Body of pancreas (tissue), 4 donors: ENCODE results near the gene CAMK1D. TPM values are rescaled to one million over a fixed set of nuclear protein-coding genes. Genes with fewer than 3 reads are reported as not detected.

Source experiments
- ATAC-seq: fragments of 150-250 bp; one replicate; pipeline ENCODE4 v1.9.1; 2016
- DNase-seq, 4 donors: peaks; one replicate each; pipeline ENCODE4 v3.0.0-alpha.2; 2019
- H3K27ac ChIP-seq, 4 donors: fragments of 200-600 bp; sonication (generic); 1 replicate in 3 of 4; 2 replicates in 1 of 4; pipeline versions ENCODE4 v1.5.1 to v1.6.1; 2016 to 2019; ENCODE audit warnings: mild to moderate bottlenecking in 1 of 4, mixed read lengths in 1 of 4, moderate library complexity in 1 of 4
- H3K27me3 ChIP-seq, 2 donors: fragments of 200-600 bp; sonication (generic); one replicate each; pipeline ENCODE4 v1.6.0; 2016; ENCODE audit warnings: mild to moderate bottlenecking in 1 of 2
- H3K36me3 ChIP-seq, 2 donors: fragments of 200-600 bp; sonication (generic); replicated peaks in 1 of 2; 2 replicates each; pipeline ENCODE4 v1.5.1; 2016; ENCODE audit warnings: low read depth in 2 of 2; ENCODE audit not compliant: insufficient read depth in 1 of 2
- H3K4me1 ChIP-seq: fragments of 200-600 bp; sonication (generic); one replicate; pipeline ENCODE4 v1.6.0; 2016
- H3K4me3 ChIP-seq, 2 donors: fragments of 200-600 bp; sonication (generic); 1 replicate in 1 of 2; 2 replicates in 1 of 2; pipeline ENCODE4 v1.5.1; 2016 to 2019
- H3K9me3 ChIP-seq, 3 donors: fragments of 200-600 bp; sonication (generic); 1 replicate in 2 of 3; 2 replicates in 1 of 3; pipeline ENCODE4 v1.5.1; 2016
- CTCF ChIP-seq, 7 experiments: fragments of 450-650 bp in 4 of 7; fragments of 200-600 bp in 3 of 7; sonication (generic) in 3 of 7; IDR thresholded peaks; one replicate each; pipeline ENCODE4 v1.5.1; 2016 to 2019; ENCODE audit warnings: antibody characterized with exemption in 7 of 7
- POLR2A ChIP-seq, 3 donors: fragments of 450-650 bp; IDR thresholded peaks; one replicate each; pipeline ENCODE4 v1.6.1; 2016; ENCODE audit warnings: antibody characterized with exemption in 3 of 3, mild to moderate bottlenecking in 2 of 3
- WGBS, 2 donors: methylation state at CpG; one replicate each; pipeline ENCODE4 v1.1.5; 2017; 5-methylcytosine and 5-hydroxymethylcytosine counted together
- intact Hi-C: fragments of 100-400 bp; cut with DNase I; formaldehyde crosslinking; loops from one replicate; pipeline ENCODE4 v1.15.1; 2023
- total RNA-seq, 2 donors: library from RNA; depleted of rRNA; stranded (reverse); fragments of >200 nt; gene quantifications; one replicate each; pipeline ENCODE4 v1.1.0, GENCODE V29; 2016

Gene CAMK1D
- total RNA-seq, 2 donors from 2014 or later: 12.5 to 14.2 TPM

DNA sequence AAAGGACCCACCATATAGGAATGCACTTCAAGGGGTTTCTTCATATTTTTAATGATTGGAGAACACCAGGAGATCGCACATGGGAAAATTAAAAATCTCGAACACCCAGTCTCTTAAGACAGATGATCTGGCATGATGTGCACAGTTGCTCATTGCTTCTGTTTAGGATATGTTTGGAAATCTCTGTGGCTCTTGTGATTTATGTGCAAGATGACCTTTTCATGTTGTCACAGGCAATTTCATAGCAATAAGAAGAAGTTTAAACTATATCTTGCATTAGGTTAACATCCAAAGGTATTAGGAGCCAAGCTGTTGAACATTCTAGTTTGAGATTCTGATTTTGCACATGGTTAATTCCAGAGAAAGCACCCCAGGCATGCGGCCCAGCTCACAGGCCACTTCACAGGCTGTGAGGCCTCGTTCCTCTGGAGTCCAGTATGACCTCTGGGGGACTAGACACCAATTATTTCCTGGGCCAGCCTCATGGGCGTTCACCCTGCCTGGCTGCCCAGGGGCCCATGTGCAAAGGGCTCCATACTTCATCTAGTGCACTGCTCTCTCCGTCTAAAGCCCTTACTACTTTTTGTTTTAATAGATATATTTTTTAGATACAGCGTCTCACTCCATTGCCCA, 28.4 kb downstream of the CAMK1D start:
- no peak overlapping the region for H3K27ac ChIP-seq
- ATAC-seq: no peak
- WGBS, 2 donors: 80 to 88% methylated on average over 7 of the region's 7 CpGs

DNA sequence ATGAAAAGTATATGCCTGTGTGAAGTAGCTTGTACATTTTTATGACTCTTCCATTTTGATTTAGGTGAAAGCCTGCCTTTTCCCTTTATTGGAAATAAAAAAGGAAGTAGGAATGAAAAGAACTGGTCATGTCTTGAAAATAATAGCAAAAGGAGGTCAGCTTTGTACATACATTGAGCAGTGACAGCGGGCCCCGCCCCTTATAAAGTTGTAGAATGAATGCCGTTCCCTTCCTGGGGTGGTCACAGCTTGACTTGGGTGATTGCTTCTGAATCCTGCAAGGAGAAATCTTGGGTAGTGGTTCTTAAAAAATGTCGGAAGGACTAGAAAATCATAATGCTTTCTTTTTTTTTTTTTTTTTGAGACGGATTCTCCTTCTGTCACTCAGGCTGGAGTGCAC, 31.7 kb downstream of the CAMK1D start:
- Histone ChIP-seq H3K4me3 (no peak overlapping the region), H3K27ac (no peak overlapping the region), H3K27me3 (no peaks in the 10 kb centered on the region), H3K4me1 (no peaks in the 10 kb centered on the region), H3K36me3 (no peaks in the 10 kb centered on the region), H3K9me3 (no peaks in the 10 kb centered on the region)
- 88 to 92% methylated on average over 5 of the region's 5 CpGs for WGBS, 2 donors
- DNase-seq: no peak
- intact Hi-C loops: no loop called here
- ATAC-seq: no peak
- TF ChIP-seq POLR2A (IDR thresholded peaks at IDR 0.05): no peak
- TF ChIP-seq CTCF (IDR thresholded peaks at IDR 0.05): no peak

More for the DNA sequence above, 28.4 kb downstream of the CAMK1D start:
- Histone ChIP-seq H3K4me1 (no peaks in the 10 kb centered on the region), H3K4me3 (no peak overlapping the region), H3K36me3 (no peaks in the 10 kb centered on the region), H3K9me3 (no peaks in the 10 kb centered on the region), H3K27me3 (no peaks in the 10 kb centered on the region)
- DNase-seq: no peak
- intact Hi-C loops: no loop called here
- no peak for TF ChIP-seq POLR2A (IDR thresholded peaks at IDR 0.05)
- no peak for TF ChIP-seq CTCF (IDR thresholded peaks at IDR 0.05)

DNA sequence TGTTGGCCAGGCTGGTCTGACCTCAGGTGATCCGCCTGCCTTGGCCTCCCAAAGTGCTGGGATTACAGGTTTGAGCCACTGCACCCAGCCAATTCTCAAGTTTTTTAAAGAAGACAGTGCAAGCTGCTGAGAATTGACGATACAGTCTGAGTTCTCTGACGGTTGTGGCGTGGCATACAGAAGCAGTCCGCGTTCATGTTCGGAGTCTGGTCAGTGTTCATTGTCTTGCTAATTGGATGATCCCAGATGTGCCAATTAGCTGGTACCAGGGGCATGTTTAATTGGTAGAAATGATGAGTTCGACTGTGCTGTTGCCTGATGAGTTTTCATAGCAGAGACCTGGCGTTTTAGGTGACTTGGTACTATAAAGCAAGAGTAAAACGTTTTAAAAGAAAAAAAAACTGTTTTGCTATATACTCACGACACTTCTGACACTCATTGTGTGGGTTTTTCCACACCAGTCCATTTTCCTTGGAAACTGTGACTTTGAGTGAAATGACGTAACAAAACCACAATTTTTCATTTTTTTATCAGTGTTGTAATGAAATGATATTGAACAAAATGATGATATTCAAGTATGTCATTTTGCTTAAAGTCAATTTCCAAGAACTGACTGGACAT, 32.3 kb downstream of the CAMK1D start:
- DNase-seq: no peak
- no peaks in the 10 kb centered on the region for H3K27me3 ChIP-seq
- no peak overlapping the region for H3K4me3 ChIP-seq
- intact Hi-C loops: no loop called here
- H3K27ac ChIP-seq: no peak overlapping the region
- TF ChIP-seq POLR2A (IDR thresholded peaks at IDR 0.05) (no peak), CTCF (IDR thresholded peaks at IDR 0.05) (no peak)
- H3K9me3 ChIP-seq: no peaks in the 10 kb centered on the region
- no peaks in the 10 kb centered on the region for H3K36me3 ChIP-seq
- no peaks in the 10 kb centered on the region for H3K4me1 ChIP-seq
- 88% methylated on average over 11 to 12 of the region's 12 CpGs for WGBS, 2 donors
- no peak for ATAC-seq

- ATAC-seq (no peak), DNase-seq (no peak)
- intact Hi-C loops: no loop called here
- TF ChIP-seq POLR2A (IDR thresholded peaks at IDR 0.05) (no peak), CTCF (IDR thresholded peaks at IDR 0.05) (no peak)
- Histone ChIP-seq H3K36me3 (no peaks in the 10 kb centered on the region), H3K27me3 (no peaks in the 10 kb centered on the region), H3K9me3 (no peaks in the 10 kb centered on the region), H3K4me3 (no peak overlapping the region), H3K27ac (no peak overlapping the region), H3K4me1 (no peaks in the 10 kb centered on the region)
- WGBS, 2 donors: 90 to 92% methylated on average over 1 of the region's 1 CpG
These were observed 32.8 kb downstream of the CAMK1D start for GRCh38 chr10:12382157-12382548.
